Iris pigment epithelial cell (primary cell): ENCODE data around the gene ZNF554.
"Not testable (repeated sequence)": the region's sequence is repeated elsewhere in the genome, so short reads cannot be mapped to it uniquely, and the experiment has no call there.

ENCODE experiments used
- DNase-seq: peaks from one replicate; pipeline ENCODE4 v3.0.0-alpha.2; 2011; ENCODE audit warnings: low read depth

The ZNF554 gene

DNA sequence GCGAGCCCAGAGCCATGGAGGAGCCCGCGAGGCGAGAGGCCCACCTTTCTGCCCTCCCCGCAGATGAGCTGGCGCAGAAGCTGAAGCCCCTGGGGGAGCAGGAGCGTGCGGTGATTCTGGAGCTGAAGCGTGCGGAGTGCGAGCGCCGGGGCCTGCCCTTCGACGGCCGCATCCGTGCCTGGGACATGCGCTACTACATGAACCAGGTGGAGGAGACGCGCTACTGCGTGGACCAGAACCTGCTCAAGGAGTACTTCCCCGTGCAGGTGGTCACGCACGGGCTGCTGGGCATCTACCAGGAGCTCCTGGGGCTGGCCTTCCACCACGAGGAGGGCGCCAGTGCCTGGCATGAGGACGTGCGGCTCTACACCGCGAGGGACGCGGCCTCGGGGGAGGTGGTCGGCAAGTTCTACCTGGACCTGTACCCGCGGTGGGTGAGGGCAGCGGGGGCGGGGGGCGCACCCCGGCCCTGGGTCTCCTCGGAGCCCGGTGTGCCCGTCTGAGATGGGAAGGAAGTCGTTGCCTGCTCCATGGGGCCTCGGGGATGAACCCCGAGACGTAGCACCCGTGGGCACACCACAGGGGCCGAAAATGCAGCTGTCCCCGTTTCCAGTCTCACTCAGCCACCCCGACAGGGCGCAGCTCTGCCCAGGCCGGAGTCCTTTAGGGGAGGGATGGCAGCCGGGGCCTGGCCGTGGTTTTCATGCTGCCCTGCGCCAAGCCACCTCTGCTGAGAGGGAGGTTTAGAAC lies 12.1 kb upstream of the ZNF554 start:
- DNase-seq = no peak

DNA sequence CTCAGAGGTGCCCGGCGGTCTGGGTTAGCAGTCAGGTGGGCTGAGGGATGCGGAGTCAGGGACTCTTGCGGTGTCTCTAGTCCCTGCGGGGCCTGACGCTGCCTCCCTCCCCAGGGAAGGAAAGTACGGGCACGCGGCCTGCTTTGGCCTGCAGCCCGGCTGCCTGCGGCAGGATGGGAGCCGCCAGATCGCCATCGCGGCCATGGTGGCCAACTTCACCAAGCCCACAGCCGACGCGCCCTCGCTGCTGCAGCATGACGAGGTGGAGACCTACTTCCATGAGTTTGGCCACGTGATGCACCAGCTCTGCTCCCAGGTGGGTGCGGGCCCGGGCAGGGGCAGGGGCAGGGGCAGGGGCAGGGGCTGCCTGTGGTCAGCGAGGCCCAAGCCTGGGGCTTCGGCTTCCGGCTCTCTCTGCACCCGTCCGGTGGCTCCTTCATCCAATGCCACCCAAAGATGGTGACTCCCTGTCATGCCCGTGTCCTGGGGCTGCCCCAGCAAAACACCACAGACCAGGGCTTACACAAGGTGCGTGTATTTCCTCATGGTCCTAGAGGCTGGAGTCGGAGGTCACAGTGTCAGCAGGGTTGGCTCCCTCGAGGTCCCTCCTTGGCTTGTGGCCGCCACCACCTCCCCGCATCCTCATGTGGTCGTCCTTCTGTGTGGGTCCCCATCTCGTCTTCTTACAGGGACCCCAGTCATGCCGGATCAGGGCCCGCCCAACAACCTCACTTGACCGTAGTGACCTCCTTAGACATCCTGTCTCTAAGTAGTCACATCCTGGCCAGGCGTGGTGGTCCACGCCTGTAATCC lies 11.3 kb upstream of the ZNF554 start:
- no peak for DNase-seq

DNA sequence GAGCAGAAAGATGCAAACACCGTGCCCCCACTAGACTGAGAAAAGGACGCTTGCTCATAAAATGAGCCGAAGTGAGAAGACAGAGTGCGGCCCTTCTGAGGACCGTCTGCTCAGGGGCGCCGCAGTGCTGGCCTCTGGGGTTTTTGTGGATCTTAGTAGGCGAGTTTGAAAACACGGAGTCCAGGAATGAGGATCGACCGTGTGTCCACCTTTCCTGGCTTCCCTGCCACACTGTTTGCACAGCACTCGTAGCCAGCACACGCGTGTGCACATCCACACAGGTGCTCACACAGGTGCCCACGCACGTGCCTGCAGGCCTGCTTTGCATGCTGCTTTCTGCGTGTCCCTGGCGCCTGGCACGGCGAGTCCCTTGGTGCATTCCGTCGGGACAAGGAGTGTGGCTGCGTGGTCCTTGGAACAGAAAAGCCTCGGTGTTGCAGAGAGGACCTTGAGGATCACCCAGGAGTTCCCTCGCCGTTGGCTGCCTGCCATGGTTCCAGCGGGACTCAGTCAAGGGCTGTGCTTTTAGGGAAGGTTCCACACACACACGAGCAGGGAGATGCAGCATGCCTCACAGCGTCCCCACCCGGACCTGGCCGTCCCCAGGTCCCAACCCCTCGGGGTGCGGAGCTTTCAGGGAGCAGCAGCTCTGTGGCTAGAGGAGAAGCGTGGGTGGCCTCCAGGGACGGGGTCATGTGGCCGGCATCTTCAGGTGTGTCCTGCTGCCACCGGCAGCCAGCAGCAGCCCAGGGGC lies 10.1 kb upstream of the ZNF554 start:
- no peak for DNase-seq

DNA sequence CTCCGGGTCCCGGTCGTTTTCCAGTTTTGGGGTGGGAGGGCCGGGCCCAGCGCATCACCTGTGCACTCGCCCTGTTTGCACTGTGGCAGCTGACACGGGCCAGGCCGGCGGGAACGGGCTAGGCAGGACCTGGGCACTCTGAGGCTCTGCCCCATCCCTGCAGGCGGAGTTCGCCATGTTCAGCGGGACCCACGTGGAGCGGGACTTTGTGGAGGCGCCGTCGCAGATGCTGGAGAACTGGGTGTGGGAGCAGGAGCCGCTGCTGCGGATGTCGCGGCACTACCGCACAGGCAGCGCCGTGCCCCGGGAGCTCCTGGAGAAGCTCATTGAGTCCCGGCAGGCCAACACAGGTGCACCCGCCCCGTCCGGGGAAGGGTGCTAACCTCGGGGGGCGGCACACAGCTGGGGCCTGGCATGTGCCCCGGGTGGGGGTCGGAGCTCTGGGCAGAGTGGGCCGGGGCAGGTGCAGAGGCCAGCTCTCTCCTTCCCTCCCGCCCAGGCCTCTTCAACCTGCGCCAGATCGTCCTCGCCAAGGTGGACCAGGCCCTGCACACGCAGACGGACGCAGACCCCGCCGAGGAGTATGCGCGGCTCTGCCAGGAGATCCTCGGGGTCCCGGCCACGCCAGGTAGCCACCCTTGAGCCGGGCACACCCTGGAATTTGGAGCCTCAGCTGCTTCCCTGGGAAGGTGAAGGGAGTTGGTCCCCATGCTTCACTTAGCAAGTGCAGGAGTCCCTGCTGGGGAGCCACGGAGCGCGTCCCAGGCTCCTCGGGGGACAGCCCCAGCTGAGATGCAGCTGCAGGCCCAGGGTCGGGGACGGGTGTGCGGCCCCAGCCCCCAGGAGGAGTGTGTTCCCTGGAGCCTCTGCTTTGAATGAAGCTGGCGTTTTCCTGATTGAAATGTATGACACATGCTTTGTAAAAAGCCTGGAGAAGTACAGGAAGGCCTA lies 9.3 kb upstream of the ZNF554 start:
- DNase-seq = no peak

DNA sequence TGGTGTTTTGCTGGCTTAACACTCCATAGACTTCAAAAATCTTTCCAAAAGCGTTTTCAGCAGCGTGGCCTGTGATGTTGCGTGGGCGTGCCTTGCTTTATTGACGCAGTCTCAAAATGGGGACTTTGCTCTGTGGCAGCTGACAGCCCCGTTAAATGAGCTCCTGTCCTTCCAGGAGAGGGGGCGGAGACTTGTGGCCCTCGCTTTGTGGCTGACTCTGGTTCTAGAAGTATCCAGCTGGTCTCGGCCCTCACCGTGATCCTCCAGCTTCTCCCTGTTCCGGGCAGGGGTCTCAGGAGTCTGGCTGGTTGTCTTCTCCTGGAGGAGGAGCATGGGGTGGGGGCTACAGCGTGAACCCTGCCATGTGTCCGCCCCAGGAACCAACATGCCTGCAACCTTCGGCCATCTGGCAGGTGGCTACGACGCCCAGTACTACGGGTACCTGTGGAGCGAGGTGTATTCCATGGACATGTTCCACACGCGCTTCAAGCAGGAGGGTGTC lies 8.4 kb upstream of the ZNF554 start:
- no peak for DNase-seq

DNA sequence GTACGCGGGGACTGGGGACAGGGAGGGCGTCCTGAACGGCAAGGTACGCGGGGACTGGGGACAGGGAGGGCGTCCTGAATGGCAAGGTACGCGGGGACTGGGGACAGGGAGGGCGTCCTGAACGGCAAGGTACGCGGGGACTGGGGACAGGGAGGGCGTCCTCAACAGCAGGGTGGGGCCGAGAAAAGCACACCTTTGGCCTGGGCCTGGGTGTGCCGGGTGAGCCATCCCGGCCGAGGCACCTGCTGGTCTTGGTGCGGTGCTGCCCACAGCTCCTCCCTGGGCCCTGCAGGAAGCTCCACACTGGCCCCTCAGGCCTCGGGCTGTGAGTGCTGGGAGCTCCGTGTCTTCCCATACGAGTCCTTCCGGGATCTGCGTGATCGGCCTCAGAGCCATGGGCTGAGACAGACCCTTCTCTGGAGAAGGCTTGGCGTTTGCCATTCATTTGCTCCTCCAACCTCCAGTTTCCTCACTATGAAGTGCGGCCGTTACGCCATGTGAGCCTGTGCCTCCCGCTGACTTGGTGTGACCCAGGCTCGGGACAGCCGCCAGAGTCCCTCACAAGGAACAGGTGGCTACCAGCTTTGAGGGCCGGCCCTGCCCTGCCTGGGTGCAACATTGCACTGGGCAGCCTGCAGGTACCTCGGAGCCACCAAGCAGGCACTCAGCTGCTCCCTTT lies 7.8 kb upstream of the ZNF554 start:
- DNase-seq = no peak

DNA sequence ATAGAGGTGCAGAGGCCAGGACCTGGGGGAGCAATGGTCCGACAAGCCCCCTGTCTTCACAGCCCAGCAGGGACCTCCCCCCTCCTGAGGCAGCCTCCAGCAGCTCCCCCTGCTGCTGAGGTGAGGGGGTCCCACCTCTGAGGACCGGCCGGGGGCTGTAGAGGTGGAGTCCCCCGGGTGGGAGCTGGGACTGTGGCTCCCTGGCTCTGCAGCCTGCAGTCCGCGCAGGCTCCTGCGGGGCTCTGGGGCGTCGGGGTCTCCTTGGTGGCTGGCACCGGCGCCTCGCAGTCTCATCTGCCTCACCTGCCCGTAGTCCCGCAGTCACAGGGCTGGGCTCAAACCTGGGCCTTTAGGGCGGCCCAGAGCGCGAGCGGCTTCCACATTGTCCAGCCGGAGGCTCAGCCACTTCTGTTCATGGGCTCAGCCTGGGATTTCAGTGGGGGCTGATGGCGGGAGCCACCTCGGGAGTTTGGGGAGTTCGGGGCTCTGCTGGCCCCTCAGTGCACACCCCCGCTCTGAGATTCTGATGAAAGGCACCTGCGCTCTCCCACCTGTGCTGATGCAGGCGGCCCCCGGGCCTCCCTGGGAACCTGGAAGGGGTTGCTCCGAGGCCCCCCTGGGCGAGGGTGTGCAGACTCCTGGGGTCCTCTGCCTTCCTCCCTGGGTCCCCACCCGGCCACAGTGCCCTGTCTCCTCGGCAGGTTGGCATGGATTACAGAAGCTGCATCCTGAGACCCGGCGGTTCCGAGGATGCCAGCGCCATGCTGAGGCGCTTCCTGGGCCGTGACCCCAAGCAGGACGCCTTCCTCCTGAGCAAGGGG lies 7.0 kb upstream of the ZNF554 start:
- DNase-seq = no peak

DNA sequence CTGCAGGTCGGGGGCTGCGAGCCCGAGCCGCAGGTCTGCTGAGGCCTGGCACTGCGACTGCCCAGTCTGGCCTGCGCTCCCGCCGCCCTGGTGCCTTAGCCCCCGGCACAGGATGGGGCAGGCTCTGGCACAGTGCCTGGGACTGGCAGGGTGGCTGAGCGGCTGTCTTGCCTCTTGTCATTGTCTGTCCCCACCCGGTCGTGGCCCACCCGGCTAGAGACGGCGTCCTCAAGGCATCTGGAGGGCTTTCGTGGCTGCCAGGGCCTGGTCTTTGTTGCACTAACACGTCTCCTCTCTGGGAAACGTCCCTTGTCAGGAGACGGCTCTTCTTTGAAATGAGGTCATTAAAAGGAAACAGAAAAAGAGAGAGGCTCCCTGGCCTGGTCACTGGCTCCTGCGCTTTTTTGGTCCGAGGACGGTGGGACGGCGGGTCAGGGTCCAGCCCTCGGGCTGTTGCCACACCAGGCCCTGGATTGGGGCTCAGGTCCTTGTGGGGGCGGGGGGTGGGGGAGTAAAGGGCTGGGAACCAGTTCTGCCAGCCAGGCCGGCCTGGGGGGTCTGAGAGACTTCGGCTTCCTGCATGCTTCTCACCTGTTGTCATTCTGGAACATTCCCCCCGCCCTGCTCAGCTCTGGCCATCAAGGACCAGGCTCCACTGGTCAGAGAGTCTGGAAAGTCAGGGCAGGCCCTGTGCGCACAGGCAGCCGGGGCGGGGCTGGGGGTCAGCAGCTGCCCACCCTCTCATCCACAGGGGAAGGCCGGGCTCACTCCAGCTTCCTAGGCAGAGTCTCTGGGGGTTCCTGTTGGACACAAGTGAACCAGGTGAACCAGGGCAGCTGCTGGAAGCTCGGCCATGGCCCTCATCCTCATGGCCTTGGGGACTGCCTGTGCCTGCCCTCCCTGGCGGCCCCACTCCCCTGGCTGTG lies 6.2 kb upstream of the ZNF554 start:
- no peak for DNase-seq

DNA sequence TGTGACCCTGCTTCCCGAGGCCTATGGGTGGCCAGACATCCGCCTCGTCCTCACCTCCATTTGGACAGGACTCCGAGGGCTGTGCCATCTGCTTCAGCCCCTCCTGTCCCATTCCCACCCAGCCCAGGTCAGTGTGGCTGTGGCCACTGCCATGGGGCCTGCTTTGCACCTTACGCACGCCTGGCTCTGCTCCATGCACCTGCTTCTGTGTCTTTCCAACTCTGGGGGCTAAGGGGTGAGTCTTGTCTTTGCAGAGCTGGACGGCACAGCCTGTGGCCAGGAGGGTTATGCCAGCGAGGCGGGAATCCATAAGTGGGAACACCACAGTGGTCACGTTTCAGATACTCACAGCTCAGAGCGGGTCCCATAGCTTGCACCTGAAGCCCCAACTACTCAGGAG lies 5.2 kb upstream of the ZNF554 start:
- no peak for DNase-seq

DNA sequence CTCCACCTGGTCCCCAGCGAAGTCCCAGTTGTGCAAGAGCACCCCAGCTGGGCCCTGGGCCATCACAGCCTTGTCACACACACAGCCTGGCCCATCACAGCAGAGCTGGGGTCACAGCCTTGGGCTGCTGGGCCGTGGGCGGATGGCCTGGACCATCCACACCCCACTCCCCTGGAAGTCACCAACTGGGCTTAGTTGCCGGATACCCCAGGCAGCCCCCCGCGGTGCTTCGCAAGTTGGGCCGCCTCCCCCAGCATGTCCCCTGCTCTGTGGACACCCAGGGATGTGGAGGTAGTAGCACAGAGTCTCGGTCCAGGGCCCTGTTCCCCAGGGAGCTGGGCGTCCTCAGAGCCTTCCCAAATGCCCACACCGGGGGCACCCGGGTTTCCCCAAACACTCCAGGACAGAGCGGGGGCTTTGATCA lies 4.5 kb upstream of the ZNF554 start:
- DNase-seq = no peak

DNA sequence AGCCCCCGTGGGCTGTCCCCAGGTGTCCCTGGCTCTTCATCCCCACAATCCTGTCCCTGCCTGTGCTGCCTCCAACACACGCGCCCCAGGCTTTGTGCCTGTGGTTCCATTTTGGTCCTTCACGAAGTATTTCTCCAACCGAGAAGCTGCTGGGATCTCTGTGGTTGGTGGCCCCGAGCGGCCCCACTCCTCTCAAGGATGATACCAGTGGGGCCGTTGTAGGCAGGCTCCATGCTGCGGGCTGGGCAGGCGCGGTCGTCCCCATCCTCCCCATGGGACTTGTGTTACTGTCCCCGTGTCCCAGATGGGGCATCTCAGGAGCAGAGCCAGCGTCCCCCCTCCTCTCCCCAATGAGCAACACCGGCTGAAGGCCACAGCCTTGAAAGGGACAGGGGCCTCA lies 3.7 kb upstream of the ZNF554 start:
- DNase-seq = no peak

DNA sequence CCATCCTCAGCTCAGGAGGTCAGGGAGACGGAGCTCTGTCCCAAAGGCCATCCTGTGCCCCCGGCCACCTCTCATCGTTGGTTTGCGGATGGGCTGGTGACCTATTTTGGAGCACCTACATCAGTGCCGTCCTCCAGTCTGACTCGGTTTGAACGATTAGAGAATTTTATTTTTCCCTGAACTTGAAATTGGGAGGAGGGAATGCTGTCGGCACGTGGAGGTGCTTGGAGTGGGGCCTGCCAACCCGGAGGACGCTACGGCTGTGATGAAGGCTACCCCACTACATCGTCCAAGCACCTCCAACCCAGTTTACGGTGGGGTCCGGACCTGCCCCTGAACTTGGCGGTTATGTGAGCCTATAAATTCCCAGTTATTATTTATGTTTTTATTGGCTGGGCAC lies 3.0 kb upstream of the ZNF554 start:
- no peak for DNase-seq

DNA sequence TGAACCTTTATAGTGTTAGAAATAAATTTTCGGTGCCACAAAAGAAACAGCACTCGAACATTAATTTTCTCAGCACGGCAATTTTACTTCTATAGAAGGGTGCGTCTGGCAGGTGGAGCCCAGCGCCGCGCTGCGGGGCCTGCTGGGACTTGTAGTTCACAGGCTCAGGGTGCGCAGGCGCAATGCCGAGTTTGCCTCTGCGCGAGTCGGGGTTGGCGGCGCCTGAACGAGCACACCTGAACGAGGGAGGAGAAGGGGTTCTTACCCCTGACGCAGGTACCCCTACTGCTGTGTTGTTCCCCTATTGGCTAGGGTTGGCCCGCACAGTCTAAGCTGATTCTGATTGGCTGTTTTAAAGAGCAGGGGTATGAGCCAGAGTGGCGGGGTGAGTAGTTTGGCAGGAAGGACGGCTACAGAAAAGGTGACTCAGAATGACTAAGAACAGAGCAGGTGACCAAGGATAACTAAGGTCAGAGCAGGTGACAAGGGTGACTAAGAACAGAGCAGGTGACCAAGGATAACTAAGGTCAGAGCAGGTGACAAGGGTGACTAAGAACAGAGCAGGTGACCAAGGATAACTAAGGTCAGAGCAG lies 2.3 kb upstream of the ZNF554 start:
- DNase-seq = not testable (repeated sequence)

DNA sequence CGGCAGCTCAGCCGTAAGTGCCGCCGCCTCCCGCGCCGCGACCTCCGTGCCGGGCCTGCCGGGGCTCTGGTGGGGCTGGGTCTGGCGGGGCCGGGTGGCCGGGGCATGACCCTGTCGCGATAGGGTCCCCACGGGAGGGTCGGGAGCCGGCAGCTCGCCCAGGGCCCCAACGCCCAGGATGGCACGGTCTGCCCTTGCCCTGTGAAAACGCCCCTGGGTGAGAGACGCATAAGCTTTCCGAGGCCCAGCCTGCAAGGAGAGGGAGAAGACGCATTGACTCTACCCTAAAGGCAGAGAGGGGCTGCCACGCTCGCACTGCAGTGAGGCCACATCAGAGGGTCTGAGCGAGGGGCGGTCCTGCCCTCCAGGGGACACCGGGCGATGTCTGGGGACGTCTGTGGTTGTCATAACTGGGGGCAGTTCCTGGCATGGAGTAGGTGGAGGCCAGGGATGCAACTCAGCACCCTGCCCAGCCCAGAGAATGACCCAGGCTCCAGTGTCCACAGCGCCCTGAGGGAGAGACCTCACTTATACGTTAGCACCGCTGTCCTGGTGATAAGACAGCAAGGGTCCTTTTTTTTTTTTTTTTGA lies 539 bp downstream of the ZNF554 start:
- DNase-seq = no peak

DNA sequence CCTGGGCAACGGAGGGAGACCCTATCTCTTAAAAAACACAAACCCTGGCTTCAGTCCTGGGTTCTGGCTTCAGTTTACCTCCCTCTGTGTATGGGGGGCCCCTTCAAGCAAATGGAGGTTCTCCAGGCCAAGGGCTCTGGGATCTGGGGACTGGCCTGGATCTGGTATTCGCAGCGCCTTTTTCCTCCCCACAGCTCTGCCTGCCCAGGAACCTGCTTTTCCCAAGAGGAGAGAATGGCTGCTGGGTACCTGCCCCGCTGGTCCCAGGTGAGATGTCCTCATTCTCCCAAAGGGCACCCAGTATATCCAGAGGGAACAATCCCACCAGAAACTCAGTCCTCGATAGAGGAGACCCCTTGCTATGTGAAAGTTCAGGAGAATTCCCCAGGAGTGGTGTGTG lies 3.2 kb downstream of the ZNF554 start:
- no peak for DNase-seq

DNA sequence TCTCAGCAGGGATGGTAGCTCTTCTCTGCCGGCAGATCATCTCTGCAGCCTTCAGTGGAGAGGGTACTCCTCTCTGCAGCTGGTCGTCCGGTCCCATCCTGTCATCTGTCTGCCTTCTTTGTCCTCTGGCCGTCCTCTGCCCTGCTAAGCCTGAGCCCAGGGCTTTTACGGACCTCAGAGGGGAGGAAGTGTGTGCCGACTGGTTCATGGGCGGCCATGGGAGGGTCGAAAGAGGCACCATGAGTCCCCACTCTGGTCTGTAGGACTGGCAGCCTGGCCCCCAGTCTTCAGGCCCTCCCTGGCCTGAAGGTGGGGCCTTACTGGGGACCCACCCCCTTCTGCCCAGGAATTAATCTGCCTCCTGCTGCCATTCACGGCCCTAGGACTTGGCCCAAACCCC lies 4.0 kb downstream of the ZNF554 start:
- no peak for DNase-seq

DNA sequence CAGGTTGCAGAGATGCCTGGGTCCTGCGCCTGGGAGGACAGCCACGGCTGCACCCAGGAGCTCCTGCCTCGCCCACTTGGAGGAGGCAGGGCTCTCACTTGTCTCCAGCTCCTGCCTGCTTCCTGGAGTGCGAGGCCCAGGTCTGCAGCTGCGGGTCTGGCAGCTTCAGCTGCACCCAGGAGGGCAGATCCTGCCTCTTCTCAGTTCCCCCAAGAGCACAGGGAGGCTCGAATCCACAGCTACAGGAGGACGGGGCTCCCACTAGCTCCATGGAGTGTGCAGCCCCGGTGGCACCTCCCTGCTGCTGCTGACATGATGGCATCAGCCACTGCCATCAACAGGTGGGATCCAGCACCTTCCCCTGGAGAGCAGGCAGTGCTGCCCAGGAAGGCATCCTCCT lies 4.5 kb downstream of the ZNF554 start:
- no peak for DNase-seq

DNA sequence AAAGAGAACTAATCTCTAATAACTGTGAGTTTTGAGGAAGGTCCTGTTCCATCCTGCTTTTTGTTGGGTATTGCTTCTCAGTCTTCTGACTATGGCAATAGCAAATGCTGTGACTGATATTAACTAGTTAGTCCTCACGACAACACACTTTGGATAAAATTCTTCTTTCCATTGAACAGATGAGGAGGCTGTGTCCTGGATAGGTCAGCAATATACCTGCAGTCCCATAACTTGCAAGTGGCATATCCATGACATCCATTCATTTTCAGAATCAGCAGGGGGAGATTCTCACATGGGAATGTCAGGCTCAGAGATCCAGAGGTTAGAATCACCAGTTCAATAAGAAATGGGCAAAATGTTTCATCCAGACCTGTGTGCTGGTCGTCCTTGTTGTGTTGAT lies 7.4 kb downstream of the ZNF554 start:
- DNase-seq = no peak
